Activated CD8-positive, alpha-beta T cell treated with anti-CD3 and anti-CD28 coated beads for 36 hours (primary cell): ENCODE results near the gene CLTCL1. TPM values are rescaled to one million over a fixed set of nuclear protein-coding genes. Genes with fewer than 3 reads are reported as not detected.
A peak's percentile ranks its signal among the peaks of the same experiment; 100 is the strongest.

Experiments
- ATAC-seq: fragments of 200-7000 bp; cut with Tn5 transposase; one replicate; pipeline ENCODE4 v1.10.0; 2021; ENCODE audit warnings: mild to moderate bottlenecking, moderate library complexity
- CTCF ChIA-PET: fragments of 350-600 bp; sonication (Branson Sonifier 250); formaldehyde crosslinking; loops from one replicate; lab custom pipeline; 2021; ENCODE audit warnings: antibody characterized with exemption; lab: Charles Lee
- POLR2A ChIA-PET: fragments of 350-600 bp; sonication (Branson Sonifier 250); formaldehyde crosslinking; loops from one replicate; lab custom pipeline; 2021; ENCODE audit warnings: antibody characterized with exemption; lab: Charles Lee
- DNase-seq: peaks from one replicate; pipeline ENCODE4 v3.0.0-alpha.2; 2020
- H3K27ac Mint-ChIP-seq: one replicate; pipeline ENCODE4 v1.8.0; 2021; ENCODE audit warnings: mild to moderate bottlenecking, mixed read lengths
- H3K27me3 Mint-ChIP-seq: one replicate; pipeline ENCODE4 v1.8.0; 2021; ENCODE audit warnings: mixed read lengths
- H3K36me3 Mint-ChIP-seq: one replicate; pipeline ENCODE4 v1.8.0; 2021; ENCODE audit warnings: low read depth, mixed read lengths
- H3K4me1 Mint-ChIP-seq: one replicate; pipeline ENCODE4 v1.8.0; 2021; ENCODE audit warnings: low read depth, mixed read lengths
- H3K4me3 Mint-ChIP-seq: one replicate; pipeline ENCODE4 v1.8.0; 2021; ENCODE audit warnings: mild to moderate bottlenecking, moderate library complexity, mixed read lengths
- H3K9me3 Mint-ChIP-seq: one replicate; pipeline ENCODE4 v1.8.0; 2021; ENCODE audit warnings: mixed read lengths
- intact Hi-C: fragments of 100-400 bp; cut with micrococcal nuclease; formaldehyde crosslinking; loops from one replicate; pipeline ENCODE4 v1.10.0; 2022
- total RNA-seq, 2 experiments: library from RNA; stranded (reverse); gene quantifications; one replicate each; pipeline ENCODE4 v1.2.3, GENCODE V29; 2021
- TF ChIP-seq, protein P1 (sequence below): fragments of 200-600 bp; IDR thresholded peaks from one replicate; pipeline ENCODE4 v1.8.0; 2022; ENCODE audit warnings: antibody characterized with exemption, mild to moderate bottlenecking

The CLTCL1 gene
- total RNA-seq, 2 experiments from 2014 or later: 0.45 to 0.65 TPM

DNA sequence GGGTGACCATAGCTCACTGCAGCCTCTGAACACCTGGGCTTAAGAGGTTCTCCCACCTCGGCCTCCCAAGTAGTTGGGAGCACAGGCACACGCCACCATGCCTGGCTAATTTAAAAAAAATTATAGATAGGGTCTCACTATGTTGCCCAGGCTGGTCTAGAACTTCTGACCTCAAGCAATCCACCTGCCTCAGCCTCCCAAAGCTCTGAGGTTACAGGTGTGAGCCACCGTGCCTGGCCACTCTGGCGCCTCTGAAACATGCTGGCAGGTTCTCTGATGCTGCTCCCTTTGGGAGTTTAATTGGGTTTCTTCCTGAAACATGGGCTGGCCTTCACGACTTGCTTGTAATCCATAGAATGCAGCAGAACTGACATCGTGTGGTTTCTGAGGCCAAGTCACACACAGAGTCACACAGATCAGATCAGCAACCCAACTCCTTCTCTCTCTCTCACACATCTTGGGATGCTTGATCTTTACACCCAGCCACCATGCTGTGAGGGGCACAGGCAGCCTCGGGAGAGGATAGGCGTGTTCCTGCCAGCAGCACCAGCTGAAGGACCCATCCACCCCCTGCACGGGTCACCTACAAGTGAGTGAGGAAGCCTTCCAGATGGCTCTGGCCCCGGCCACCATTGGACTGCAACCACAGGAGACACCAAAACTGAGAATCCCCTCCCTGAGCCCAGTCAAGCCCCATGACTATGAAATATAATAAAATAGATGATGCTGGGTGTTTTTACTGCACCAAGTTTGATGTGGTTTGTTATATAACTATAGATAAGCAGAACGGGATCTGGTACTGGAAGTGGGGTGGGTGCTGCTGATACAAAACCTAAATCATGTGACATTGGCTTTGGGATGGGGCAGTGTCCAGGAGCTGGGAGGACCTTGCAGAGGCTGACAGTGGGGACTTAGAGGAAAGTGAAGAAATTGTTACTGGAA is 138.3 kb downstream of the CLTCL1 start:
- peaks cover 28% of the 10 kb centered on the region for H3K27me3 Mint-ChIP-seq
- H3K9me3 Mint-ChIP-seq: no peaks in the 10 kb centered on the region
- ChIA-PET POLR2A (interaction anchor here (0.6 to 0.9 kb wide), 2 partner anchors 8 to 9 kb away, joined by 3 read pairs; no protein-coding TSS in a partner anchor), CTCF (interaction anchor here (1.1 kb wide), 1 partner anchor 9 kb away, joined by 5 read pairs; the partner anchor contains the start of gene ESS2)
- no peak overlapping the region for H3K27ac Mint-ChIP-seq
- intact Hi-C loops: no loop called here
- peaks cover 4% of the 10 kb centered on the region for H3K4me1 Mint-ChIP-seq
- no peaks in the 10 kb centered on the region for H3K36me3 Mint-ChIP-seq
- TF ChIP-seq, protein P1, sequence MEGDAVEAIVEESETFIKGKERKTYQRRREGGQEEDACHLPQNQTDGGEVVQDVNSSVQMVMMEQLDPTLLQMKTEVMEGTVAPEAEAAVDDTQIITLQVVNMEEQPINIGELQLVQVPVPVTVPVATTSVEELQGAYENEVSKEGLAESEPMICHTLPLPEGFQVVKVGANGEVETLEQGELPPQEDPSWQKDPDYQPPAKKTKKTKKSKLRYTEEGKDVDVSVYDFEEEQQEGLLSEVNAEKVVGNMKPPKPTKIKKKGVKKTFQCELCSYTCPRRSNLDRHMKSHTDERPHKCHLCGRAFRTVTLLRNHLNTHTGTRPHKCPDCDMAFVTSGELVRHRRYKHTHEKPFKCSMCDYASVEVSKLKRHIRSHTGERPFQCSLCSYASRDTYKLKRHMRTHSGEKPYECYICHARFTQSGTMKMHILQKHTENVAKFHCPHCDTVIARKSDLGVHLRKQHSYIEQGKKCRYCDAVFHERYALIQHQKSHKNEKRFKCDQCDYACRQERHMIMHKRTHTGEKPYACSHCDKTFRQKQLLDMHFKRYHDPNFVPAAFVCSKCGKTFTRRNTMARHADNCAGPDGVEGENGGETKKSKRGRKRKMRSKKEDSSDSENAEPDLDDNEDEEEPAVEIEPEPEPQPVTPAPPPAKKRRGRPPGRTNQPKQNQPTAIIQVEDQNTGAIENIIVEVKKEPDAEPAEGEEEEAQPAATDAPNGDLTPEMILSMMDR: no peak
- ATAC-seq (no peak), DNase-seq (no peak)
- no peak overlapping the region for H3K4me3 Mint-ChIP-seq

GRCh38 chr22:19151329-19152191 is 140.0 kb downstream of the CLTCL1 start:
- ChIA-PET POLR2A (interaction anchor here (1.1 kb wide), 1 partner anchor 21 kb away, joined by 3 read pairs; no protein-coding TSS in a partner anchor), CTCF (no interaction called here)

GRCh38 chr22:19150482-19151328 is 140.8 kb downstream of the CLTCL1 start:
- DNase-seq (no peak), ATAC-seq (no peak)
- Mint-ChIP-seq H3K4me1 (peaks cover 4% of the 10 kb centered on the region), H3K9me3 (no peaks in the 10 kb centered on the region), H3K27me3 (peaks cover 28% of the 10 kb centered on the region), H3K4me3 (peak overlapping the region; percentile 27), H3K27ac (no peak overlapping the region), H3K36me3 (no peaks in the 10 kb centered on the region)
- CTCF ChIA-PET: no interaction called here
- TF ChIP-seq, protein P1: no peak
- POLR2A ChIA-PET: interaction anchor here (1.1 kb wide), 1 partner anchor 22 kb away, joined by 3 read pairs; no protein-coding TSS in a partner anchor
- intact Hi-C loops: no loop called here

More at GRCh38 chr22:19151329-19152191, 140.0 kb downstream of the CLTCL1 start:
- peaks cover 28% of the 10 kb centered on the region for H3K27me3 Mint-ChIP-seq
- DNase-seq: no peak
- peaks cover 4% of the 10 kb centered on the region for H3K4me1 Mint-ChIP-seq
- TF ChIP-seq, protein P1: no peak
- no peaks in the 10 kb centered on the region for H3K9me3 Mint-ChIP-seq
- no peak overlapping the region for H3K27ac Mint-ChIP-seq
- no peak for ATAC-seq
- no peaks in the 10 kb centered on the region for H3K36me3 Mint-ChIP-seq
- H3K4me3 Mint-ChIP-seq: peak overlapping the region; percentile 27
- intact Hi-C loops: no loop called here

GRCh38 chr22:19149991-19150390 is 141.5 kb downstream of the CLTCL1 start, which contains the start of gene GSC2:
Gene GSC2 (minus strand): TSS chr22:19150292. CDS start chr22:19150283, 9 bp downstream.
- Mint-ChIP-seq H3K9me3 (no peaks in the 10 kb centered on the region), H3K27me3 (peaks cover 28% of the 10 kb centered on the region), H3K4me1 (peaks cover 4% of the 10 kb centered on the region), H3K4me3 (peak within 1 kb of the TSS; percentile 42), H3K36me3 (no peaks in the 10 kb centered on the region), H3K27ac (no peak within 1 kb of the TSS)
- ChIA-PET POLR2A (no interaction called here), CTCF (no interaction called here)
- DNase-seq (no peak), ATAC-seq (peak; percentile 14)
- TF ChIP-seq, protein P1: no peak
- intact Hi-C loops: no loop called here
